SK-N-MC (cell line): ENCODE measurements around the gene SBNO2.

Experiments used
- DNase-seq: peaks from one replicate; pipeline ENCODE4 v3.0.0-alpha.2; 2011; ENCODE audit warnings: low read depth, low spot score
- H3K27ac ChIP-seq: fragments of 200-600 bp; sonication (generic); 2 replicates; pipeline ENCODE4 v1.5.1; 2016; ENCODE audit warnings: mixed run types
- H3K36me3 ChIP-seq: fragments of 200-600 bp; sonication (generic); 2 replicates; pipeline ENCODE4 v1.6.1; 2017; ENCODE audit warnings: antibody characterized with exemption, low read length, mixed read lengths; ENCODE audit not compliant: insufficient read depth
- H3K4me3 ChIP-seq: fragments of 200-600 bp; sonication (generic); 2 replicates; pipeline ENCODE4 v1.5.1; 2016
- H3K9ac ChIP-seq: fragments of 200-600 bp; sonication (generic); 2 replicates; pipeline ENCODE4 v1.8.0; 2017; ENCODE audit warnings: mixed run types, mixed read lengths; ENCODE audit not compliant: insufficient read length
- H3K9me3 ChIP-seq: fragments of 200-600 bp; sonication (generic); 2 replicates; pipeline ENCODE4 v1.6.1; 2017; ENCODE audit warnings: low read depth, mild to moderate bottlenecking, antibody characterized with exemption, low read length, moderate library complexity, mixed read lengths
- EZH2 ChIP-seq: fragments of 200-600 bp; sonication (generic); IDR thresholded peaks from one replicate; pipeline ENCODE4 v1.6.1; 2017; ENCODE audit warnings: antibody characterized with exemption
- FOXP2 ChIP-seq: optimal IDR thresholded peaks from 2 replicates; pipeline ENCODE3; 2011; ENCODE audit warnings: mild to moderate bottlenecking, moderate library complexity; ENCODE audit not compliant: insufficient read depth; ENCODE audit errors: extremely low read length, control extremely low read depth
- POLR2AphosphoS5 ChIP-seq: IDR thresholded peaks from 2 replicates; pipeline ENCODE4 v1.6.1; 2012; ENCODE audit warnings: mild to moderate bottlenecking, low read depth, low read length, borderline replicate concordance

SBNO2 gene

GRCh38 chr19:1164684-1165531 is 9.2 kb downstream of the SBNO2 start:
- Histone ChIP-seq H3K27ac (no peak overlapping the region), H3K9ac (no peak overlapping the region), H3K9me3 (no peaks in the 10 kb centered on the region), H3K4me3 (no peak overlapping the region), H3K36me3 (no peaks in the 10 kb centered on the region; the same call in 1 of the 2 replicates)
- TF ChIP-seq FOXP2 (no peak), EZH2 (no peak), POLR2AphosphoS5 (no peak)
- DNase-seq: no peak

DNA sequence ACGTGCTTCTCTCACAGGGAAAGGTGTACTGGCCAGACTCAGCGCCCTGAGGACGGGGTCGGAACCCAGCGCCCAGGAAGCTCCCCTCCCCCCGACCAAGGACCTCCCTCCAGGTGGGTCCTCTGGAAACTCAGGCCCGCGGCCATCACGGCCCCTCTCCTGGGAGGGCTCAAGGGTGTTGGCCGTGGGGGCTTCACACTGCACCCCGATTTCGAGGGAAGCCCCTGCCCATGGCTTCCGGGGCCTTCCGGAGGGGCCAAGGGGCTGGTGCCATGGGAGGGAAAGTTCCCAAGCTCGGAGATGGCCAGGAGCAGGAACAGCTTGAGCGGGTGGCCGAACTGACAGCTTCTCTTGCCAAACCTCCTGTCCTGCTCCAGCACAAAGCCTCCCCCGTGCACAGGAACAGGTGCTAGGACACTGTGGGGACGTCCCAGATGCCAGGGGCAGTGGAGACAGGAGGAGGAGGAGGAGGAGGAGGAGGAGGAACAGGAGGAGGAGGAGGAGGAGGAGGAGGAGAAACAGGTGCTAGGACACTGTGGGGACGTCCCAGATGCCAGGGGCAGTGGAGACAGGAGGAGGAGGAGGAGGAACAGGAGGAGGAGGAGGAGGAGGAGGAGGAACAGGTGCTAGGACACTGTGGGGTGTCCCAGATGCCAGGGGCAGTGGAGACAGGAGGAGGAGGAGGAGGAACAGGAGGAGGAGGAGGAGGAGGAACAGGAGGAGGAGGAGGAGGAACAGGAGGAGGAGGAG is 10.0 kb downstream of the SBNO2 start:
- TF ChIP-seq EZH2 (no peak), POLR2AphosphoS5 (no peak), FOXP2 (no peak)
- DNase-seq: no peak
- Histone ChIP-seq H3K36me3 (no peaks in the 10 kb centered on the region; the same call in 1 of the 2 replicates), H3K9ac (no peak overlapping the region), H3K9me3 (no peaks in the 10 kb centered on the region), H3K27ac (no peak overlapping the region), H3K4me3 (no peak overlapping the region)

DNA sequence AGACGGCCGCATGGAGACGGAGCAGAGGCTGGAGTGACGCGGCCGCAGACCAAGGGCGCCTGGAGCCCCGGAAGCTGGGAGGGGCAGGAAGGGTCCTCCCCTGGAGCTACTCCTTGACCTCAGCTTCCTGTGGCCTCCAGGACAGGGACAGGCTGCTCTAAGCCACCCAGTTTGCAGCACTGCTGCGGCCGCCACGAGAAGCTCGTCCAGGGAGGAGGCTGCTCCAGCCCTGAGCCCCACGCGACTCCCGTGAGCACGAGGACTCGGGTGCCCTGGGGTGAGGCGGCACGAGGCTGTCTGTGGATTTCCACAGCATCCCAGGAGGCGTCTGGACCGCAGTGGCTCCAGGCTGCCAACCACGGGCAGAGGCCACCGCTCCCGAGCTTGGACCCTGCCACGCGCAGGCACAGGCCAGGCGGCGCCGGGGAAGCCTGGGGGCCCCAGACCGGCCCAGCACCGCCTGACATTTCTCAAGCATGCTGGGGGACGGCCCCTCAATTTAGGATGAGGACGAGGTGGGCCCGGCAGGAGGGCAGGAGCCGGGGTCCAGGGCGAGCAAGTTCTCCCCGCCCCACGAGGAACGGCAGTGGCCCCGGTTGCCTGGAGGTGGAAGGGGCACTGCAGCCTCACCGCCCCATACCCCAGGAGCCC is 10.7 kb downstream of the SBNO2 start:
- Histone ChIP-seq H3K9me3 (no peaks in the 10 kb centered on the region), H3K36me3 (no peaks in the 10 kb centered on the region; the same call in 1 of the 2 replicates), H3K27ac (no peak overlapping the region), H3K9ac (no peak overlapping the region), H3K4me3 (no peak overlapping the region)
- no peak for DNase-seq
- TF ChIP-seq EZH2 (no peak), POLR2AphosphoS5 (no peak), FOXP2 (no peak)

DNA sequence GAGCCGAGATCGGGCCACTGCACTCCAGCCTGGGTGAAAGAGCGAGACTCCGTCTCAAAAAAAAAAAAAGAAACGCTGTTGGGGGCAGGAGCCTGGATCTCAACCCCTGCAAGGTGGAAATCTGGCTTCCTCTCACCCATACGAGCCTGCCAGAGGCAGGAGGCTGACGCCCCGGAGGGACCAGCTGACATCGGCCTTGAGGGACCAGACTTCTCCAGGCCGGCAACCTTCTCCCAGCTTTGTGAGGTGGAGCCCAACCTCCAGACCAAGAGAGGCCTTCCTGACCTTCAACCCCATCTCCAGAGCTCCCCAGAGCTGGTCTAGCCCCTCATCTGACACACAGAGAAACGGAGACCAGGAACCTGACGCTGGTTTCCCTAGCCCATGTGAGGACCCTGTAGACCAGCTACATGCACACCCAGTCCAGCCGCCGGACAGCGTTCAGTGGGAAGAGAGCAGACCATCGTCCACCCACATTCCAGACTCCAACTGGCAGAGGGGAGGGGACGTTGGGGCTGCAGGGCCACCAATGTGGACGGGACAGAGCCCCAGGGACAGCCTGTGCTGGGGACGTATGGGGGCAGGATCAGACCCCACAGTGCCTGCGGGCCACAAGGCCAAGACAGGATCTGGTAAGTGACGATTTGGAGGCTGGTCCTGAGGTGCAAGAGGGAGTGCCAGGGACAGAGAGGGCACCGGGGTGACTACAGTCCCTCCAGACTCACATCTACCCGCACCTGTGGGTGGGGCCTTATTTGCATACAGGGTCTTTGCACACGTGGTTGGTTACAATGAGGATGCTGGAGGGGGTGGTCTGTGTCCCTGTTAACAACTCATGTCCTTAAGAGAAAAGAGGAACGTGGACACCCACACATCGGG is 11.4 kb downstream of the SBNO2 start:
- H3K36me3 ChIP-seq: no peaks in the 10 kb centered on the region; the same call in 1 of the 2 replicates
- H3K9ac ChIP-seq: no peak overlapping the region
- no peaks in the 10 kb centered on the region for H3K9me3 ChIP-seq
- TF ChIP-seq EZH2 (no peak), FOXP2 (no peak), POLR2AphosphoS5 (no peak)
- H3K27ac ChIP-seq: no peak overlapping the region
- H3K4me3 ChIP-seq: no peak overlapping the region
- no peak for DNase-seq

DNA sequence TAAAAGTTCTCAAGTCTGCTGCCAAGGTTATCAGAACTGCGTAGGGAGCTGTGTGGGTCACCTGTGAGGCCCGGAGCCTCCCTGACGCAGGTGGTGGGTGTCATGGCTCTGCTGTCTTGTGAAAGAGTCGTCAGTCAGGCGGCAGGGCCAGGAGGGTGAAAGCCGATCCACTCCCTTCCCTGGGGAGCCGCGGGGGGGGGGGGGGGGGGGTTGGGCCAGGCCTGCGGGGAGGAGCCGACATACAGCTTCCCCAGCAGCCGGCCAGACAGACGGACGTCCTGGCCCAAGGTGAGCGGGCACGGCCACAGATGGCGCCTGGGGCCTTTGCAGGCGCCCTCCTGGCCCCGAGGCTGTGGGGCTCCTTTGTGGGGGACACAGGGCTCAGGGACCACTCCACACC is 12.4 kb downstream of the SBNO2 start:
- H3K36me3 ChIP-seq: no peaks in the 10 kb centered on the region
- no peak overlapping the region for H3K4me3 ChIP-seq
- no peak overlapping the region for H3K27ac ChIP-seq
- no peak for DNase-seq
- H3K9me3 ChIP-seq: no peaks in the 10 kb centered on the region
- no peak overlapping the region for H3K9ac ChIP-seq
- TF ChIP-seq FOXP2 (no peak), EZH2 (no peak), POLR2AphosphoS5 (no peak)

- Histone ChIP-seq H3K4me3 (no peak overlapping the region), H3K9me3 (no peaks in the 10 kb centered on the region), H3K36me3 (no peaks in the 10 kb centered on the region), H3K9ac (no peak overlapping the region), H3K27ac (no peak overlapping the region)
- no peak for DNase-seq
- TF ChIP-seq FOXP2: no peak
- TF ChIP-seq POLR2AphosphoS5: no peak
- TF ChIP-seq EZH2: no peak
Observed at GRCh38 chr19:1159864-1160595, 14.0 kb downstream of the SBNO2 start.

GRCh38 chr19:1158885-1159448 is 15.1 kb downstream of the SBNO2 start:
- no peak overlapping the region for H3K4me3 ChIP-seq
- H3K9me3 ChIP-seq: no peaks in the 10 kb centered on the region
- no peak for DNase-seq
- TF ChIP-seq POLR2AphosphoS5 (no peak), FOXP2 (no peak), EZH2 (no peak)
- no peak overlapping the region for H3K9ac ChIP-seq
- H3K27ac ChIP-seq: no peak overlapping the region
- H3K36me3 ChIP-seq: no peaks in the 10 kb centered on the region
